ACHN (cell line): ENCODE results near the gene NPHP4.

ENCODE experiments used
- DNase-seq: peaks from one replicate; pipeline ENCODE4 v3.0.0-alpha.2; 2015
- in situ Hi-C: cut with HindIII; loops from 2 replicates; pipeline ENCODE4 v1.10.0; 2017; ENCODE audit warnings: low sequenced_read_pairs, low pct_ligation_motif_present, low pct_unique_long_range_greater_than_20kb

NPHP4 gene

GRCh38 chr1:5822266-5822665 lies 170.0 kb downstream of the NPHP4 start:
- in situ Hi-C loops = no loop called here
- no peak for DNase-seq

GRCh38 chr1:5821540-5822176 lies 170.6 kb downstream of the NPHP4 start:
- no peak for DNase-seq
- in situ Hi-C loops = no loop called here

- DNase-seq = no peak
- in situ Hi-C loops = no loop called here
Observed at GRCh38 chr1:5820026-5820421, 172.2 kb downstream of the NPHP4 start.

GRCh38 chr1:5819391-5820025 lies 172.7 kb downstream of the NPHP4 start:
- in situ Hi-C loops = no loop called here
- no peak for DNase-seq

- DNase-seq = no peak
- in situ Hi-C loops = no loop called here
Observed at GRCh38 chr1:5818755-5819154, 173.5 kb downstream of the NPHP4 start.

- in situ Hi-C loops = no loop called here
- DNase-seq = no peak
Observed at GRCh38 chr1:5815716-5816115, 176.5 kb downstream of the NPHP4 start.

GRCh38 chr1:5815211-5815610 lies 177.0 kb downstream of the NPHP4 start:
- in situ Hi-C loops = no loop called here
- no peak for DNase-seq

- DNase-seq = no peak
- in situ Hi-C loops = no loop called here
Observed at GRCh38 chr1:5814046-5814619, 178.1 kb downstream of the NPHP4 start.

- in situ Hi-C loops = no loop called here
- no peak for DNase-seq
Observed at GRCh38 chr1:5813480-5813879, 178.7 kb downstream of the NPHP4 start.
